NOMO-1 treated with DMSO at 0.1 percent for 48 hours (cell line): ENCODE measurements around the gene HNRNPR.

Experiments used
- DNase-seq: peaks from one replicate; lab custom pipeline; 2025; ENCODE audit not compliant: unreplicated experiment; lab: John Stamatoyannopoulos, UW

HNRNPR gene

GRCh38 chr1:23369335-23370013, 25.4 kb upstream of the HNRNPR start, which contains the start of gene ZNF436:
TSS of gene ZNF436 (minus strand) at chr1:23369836. CDS start at chr1:23368005, 1,831 bp downstream.
- DNase-seq = peak; percentile 34

DNA sequence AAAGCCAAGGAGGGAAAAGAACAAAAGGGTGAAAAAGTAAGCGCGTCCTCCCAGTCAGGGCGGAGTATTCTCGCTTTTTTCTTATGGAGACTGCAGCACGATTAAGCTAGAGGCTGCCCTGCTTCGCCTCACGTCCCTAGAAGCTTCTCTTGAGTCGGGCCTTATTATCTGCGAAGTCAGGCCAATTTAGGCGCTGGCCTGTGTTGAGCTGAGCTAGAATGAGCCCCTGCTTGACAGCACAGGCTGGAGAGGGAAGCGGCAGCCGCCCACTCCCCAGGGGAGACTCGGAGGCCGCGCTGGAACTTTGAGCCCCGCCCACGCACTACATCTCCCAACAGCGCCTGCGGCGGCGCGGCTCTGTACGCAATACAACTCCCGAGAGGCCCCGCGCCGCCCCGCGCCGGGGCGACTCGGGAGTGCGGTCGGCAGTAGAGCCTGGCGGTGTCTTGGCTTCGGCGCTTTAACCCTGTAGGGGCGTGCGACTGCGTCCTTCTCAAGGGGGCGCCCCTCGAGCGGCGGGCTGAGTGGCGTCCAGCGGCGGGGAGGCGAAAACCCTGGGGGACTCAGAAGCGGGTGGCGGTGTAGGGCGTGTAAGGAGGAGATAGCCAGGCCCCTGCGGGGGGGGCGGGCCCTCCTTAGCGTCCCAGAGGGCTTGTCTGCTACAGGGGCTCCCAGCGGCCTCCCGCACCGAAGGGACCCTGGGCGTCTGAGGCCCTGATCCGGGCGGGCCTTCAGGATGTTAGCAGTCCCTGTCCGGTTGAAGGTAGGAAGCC, 24.7 kb upstream of the HNRNPR start:
- DNase-seq = peak; percentile 88

- peak; percentile 99 for DNase-seq
These were observed 23.9 kb upstream of the HNRNPR start for GRCh38 chr1:23367791-23368561.

DNA sequence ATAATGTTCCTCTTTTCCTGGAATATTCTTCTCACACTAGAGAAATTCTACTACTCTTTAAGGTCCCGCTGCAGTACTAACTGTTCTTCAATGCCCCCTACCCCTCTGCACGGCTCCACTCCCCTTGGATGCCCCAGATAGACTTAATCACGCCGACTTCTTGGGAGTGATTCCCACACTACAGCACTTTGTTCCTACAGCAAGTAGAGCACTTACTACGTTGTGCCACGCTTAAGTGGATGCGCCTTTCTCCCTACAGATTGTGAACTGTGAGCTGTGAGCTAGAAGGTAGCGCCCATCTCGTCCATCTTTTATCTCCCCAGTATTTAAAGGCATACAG, 23.3 kb upstream of the HNRNPR start:
- DNase-seq = no peak

- no peak for DNase-seq
These were observed 22.5 kb upstream of the HNRNPR start for GRCh38 chr1:23366598-23366997.

DNA sequence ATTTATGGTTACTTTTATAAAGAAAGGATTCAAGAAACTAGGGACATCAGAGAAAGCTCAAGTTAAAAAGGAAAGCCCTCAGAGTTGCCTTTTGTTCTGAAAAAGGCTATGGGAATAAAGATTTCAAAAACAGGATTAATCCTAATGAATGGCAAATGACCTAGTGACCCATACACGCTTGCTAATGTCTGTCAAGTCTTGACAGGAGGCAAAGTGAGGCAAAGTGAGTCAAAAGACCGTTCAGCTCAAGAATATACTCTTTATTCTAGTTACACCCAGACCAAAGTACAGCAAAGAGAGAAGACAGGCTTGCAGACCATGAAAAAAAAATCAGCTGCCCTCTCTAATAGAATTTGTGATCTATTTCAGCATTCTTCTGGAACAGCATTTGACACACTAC, 22.1 kb upstream of the HNRNPR start:
- no peak for DNase-seq

DNA sequence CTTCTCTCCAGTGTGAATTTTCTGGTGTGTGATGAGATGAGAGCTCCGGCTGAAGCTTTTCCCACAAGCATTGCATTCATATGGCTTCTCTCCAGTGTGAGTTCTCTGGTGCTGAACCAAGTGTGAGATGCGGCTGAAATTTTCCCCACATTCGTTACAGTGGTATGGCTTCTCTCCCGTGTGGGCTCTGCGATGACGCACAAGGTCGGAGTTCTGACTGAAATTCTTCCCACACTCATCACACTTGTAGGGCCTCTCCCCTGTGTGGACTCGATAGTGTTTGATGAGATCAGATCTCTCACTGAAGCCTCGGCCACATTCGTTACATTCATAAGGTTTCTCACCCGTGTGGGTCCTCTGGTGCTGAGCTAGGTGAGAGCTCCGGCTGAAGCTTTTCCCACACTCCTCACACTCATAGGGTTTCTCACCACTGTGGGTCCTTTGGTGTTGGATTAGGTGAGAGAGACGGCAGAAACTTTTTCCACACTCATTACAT, 18.2 kb upstream of the HNRNPR start:
- no peak for DNase-seq

GRCh38 chr1:23358310-23358875, 14.3 kb upstream of the HNRNPR start:
- DNase-seq = no peak

- DNase-seq = no peak
These were observed 13.2 kb upstream of the HNRNPR start for GRCh38 chr1:23357138-23357908.

GRCh38 chr1:23356471-23357137, 12.5 kb upstream of the HNRNPR start:
- no peak for DNase-seq

DNA sequence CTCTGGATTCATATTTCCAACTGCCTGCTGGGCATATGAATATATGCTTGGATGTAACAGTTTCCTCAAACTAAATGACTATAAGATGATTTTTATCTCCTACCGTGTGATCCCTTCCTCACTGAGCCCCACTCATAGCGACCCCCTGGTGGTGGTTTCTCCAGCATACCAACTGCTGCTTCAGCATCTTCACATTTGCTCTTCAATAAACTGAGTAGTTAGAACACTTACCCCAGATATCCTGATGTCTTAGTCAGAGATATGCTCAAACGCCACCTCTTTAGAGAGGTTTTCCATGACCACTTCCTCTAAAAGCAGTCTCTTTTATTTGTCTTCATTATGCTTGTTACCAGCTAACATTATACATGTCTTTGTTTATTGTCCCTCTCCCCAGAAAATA, 10.2 kb upstream of the HNRNPR start:
- DNase-seq = no peak

DNA sequence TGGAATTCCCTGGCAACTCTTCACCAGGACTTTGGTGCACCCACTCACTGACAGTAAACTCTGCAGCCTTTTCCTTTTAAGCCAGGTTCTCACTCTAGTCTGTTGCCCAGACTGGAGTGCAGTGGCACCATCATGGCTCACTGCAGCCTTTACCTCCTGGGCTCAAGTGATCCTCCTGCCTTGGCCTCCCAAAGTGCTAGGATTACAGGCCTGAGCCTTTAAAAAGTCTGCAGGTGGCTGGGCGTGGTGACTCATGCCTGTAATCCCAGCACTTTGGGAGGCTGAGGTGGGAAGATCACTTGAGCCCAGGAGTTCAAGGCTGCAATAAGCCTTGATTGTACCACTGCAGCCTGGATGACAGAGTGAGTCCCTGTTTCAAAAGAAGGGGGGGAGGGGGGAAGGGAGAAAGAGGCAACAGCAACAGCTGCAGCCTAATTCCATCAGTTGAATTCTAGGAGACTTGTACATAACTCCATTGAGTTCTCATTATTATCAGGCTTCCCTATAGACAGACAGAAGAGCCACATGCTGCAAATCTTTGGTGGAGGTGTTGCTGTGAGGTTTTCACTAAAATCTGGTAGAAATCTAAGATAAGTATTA, 8.1 kb upstream of the HNRNPR start:
- no peak for DNase-seq

DNA sequence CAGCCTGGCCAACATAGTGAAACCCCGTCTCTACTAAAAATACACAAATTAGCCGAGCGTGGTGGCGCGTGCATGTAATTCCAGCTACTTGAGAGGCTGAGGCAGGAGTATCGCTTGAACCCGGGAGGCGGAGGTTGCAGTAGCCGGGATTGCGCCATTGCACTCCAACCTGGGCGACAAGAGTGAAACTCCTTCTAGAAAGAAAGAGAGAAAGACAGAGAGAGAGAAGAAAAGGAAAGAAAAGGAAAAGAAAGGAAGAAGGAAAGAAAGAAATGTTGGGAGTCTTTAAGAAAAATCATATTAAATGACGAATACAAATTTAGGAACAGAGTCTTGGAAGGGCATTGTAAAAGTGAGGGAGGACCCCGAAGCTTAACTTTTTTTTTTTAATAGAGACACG, 1.8 kb upstream of the HNRNPR start:
- no peak for DNase-seq

- no peak for DNase-seq
These were observed 946 bp upstream of the HNRNPR start for GRCh38 chr1:23344987-23345472.

- DNase-seq = peak; percentile 33
These were observed 618 bp downstream of the HNRNPR start for GRCh38 chr1:23343221-23344110.

- DNase-seq = no peak
These were observed 2.0 kb downstream of the HNRNPR start for GRCh38 chr1:23341931-23342692.

DNA sequence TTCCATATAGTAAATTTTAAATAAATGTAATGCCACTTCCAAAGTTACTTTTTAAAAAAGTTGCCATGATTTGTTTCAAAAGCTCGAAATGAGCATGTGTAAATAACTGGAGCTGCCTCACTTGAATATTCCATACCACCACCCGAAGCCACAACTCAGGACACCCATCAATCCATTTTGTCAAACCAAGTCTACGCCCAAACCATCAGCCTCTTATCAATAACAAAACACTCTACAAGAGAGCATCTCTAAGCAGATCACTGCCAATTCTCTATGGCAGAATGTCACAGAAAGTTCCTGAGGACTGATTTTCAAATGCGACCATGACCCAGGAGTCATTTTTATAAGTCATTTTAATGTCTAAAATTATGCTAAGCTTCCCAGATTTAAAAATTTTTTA, 4.5 kb downstream of the HNRNPR start:
- no peak for DNase-seq

- no peak for DNase-seq
These were observed 6.2 kb downstream of the HNRNPR start for GRCh38 chr1:23337869-23338268.
